Liver (tissue), 9 donors: ENCODE measurements around the gene SLC27A5. TPM values are rescaled to one million over a fixed set of nuclear protein-coding genes. Genes with fewer than 3 reads are reported as not detected.

ENCODE experiments used
- DNase-seq: peaks from one replicate; pipeline ENCODE4 v3.0.0-alpha.2; 2017; ENCODE audit warnings: low spot score
- H3K27ac ChIP-seq, 2 donors: one replicate each; pipeline ENCODE4 v1.7.0; 2013; ENCODE audit warnings: inconsistent platforms in 2 of 2, low read length in 2 of 2, control low read depth in 1 of 2, low read depth in 1 of 2, mild to moderate bottlenecking in 1 of 2
- H3K27me3 ChIP-seq, 4 donors: one replicate each; pipeline versions ENCODE4 v1.6.1 to v1.7.0; 2013; ENCODE audit warnings: low read length in 3 of 4, inconsistent platforms in 1 of 4, mild to moderate bottlenecking in 1 of 4, moderate library complexity in 1 of 4; ENCODE audit not compliant: control insufficient read depth in 4 of 4, insufficient read depth in 4 of 4
- H3K36me3 ChIP-seq, 4 donors: one replicate each; pipeline versions ENCODE4 v1.6.1 to v1.7.0; 2013; ENCODE audit warnings: low read length in 3 of 4, mild to moderate bottlenecking in 3 of 4, low read depth in 1 of 4, moderate library complexity in 1 of 4; ENCODE audit not compliant: control insufficient read depth in 4 of 4, insufficient read depth in 3 of 4
- H3K4me1 ChIP-seq, 4 donors: one replicate each; pipeline versions ENCODE4 v1.6.1 to v1.7.0; 2013; ENCODE audit warnings: low read length in 3 of 4, mild to moderate bottlenecking in 3 of 4, moderate library complexity in 1 of 4; ENCODE audit not compliant: control insufficient read depth in 4 of 4, insufficient read depth in 4 of 4
- H3K4me3 ChIP-seq, 3 donors: one replicate each; pipeline versions ENCODE4 v1.6.1 to v1.7.0; 2013; ENCODE audit warnings: low read length in 3 of 3, control low read depth in 1 of 3, low read depth in 1 of 3, mild to moderate bottlenecking in 1 of 3
- H3K9ac ChIP-seq, 2 donors: one replicate each; pipeline ENCODE4 v1.7.0; 2013; ENCODE audit warnings: low read length in 2 of 2, mild to moderate bottlenecking in 2 of 2, moderate library complexity in 2 of 2, control low read depth in 1 of 2, low read depth in 1 of 2
- H3K9me3 ChIP-seq, 4 donors: one replicate each; pipeline versions ENCODE4 v1.6.1 to v1.7.0; 2013; ENCODE audit warnings: low read length in 3 of 4; ENCODE audit not compliant: control insufficient read depth in 4 of 4
- EGR1 ChIP-seq, 2 donors: IDR thresholded peaks; 2 replicates each; pipeline ENCODE4 v1.6.1; 2016 to 2018; ENCODE audit warnings: antibody characterized with exemption in 2 of 2, low read depth in 2 of 2
- FOXA1 ChIP-seq: IDR thresholded peaks from 2 replicates; pipeline ENCODE4 v1.6.1; 2016; ENCODE audit warnings: antibody characterized with exemption
- FOXA2 ChIP-seq: IDR thresholded peaks from 2 replicates; pipeline ENCODE4 v1.6.1; 2016; ENCODE audit warnings: antibody characterized with exemption
- GABPA ChIP-seq, 2 donors: IDR thresholded peaks in 1 of 2; conservative IDR thresholded peaks in 1 of 2; 2 replicates each; pipeline ENCODE4 v1.6.1; 2016; ENCODE audit warnings: antibody characterized with exemption in 2 of 2, mild to moderate bottlenecking in 1 of 2, moderate library complexity in 1 of 2
- HNF4A ChIP-seq, 2 donors: conservative IDR thresholded peaks; 2 replicates each; pipeline ENCODE4 v1.6.1; 2016; ENCODE audit warnings: antibody characterized with exemption in 2 of 2, mild to moderate bottlenecking in 2 of 2
- HNF4G ChIP-seq: IDR thresholded peaks from 2 replicates; pipeline ENCODE4 v1.6.1; 2016; ENCODE audit warnings: antibody characterized with exemption
- JUND ChIP-seq, 2 donors: IDR thresholded peaks; 2 replicates each; pipeline ENCODE4 v1.6.1; 2016; ENCODE audit warnings: antibody characterized with exemption in 2 of 2
- NR2F2 ChIP-seq: IDR thresholded peaks from 2 replicates; pipeline ENCODE4 v1.6.1; 2016; ENCODE audit warnings: antibody characterized with exemption
- RAD21 ChIP-seq, 2 donors: IDR thresholded peaks; 2 replicates each; pipeline ENCODE4 v1.6.1; 2016; ENCODE audit warnings: antibody characterized with exemption in 2 of 2, mild to moderate bottlenecking in 2 of 2
- SP1 ChIP-seq: IDR thresholded peaks from 2 replicates; pipeline ENCODE4 v1.6.1; 2018; ENCODE audit warnings: antibody characterized with exemption, mild to moderate bottlenecking
- TAF1 ChIP-seq: conservative IDR thresholded peaks from 2 replicates; pipeline ENCODE4 v1.6.1; 2016; ENCODE audit warnings: antibody characterized with exemption, mild to moderate bottlenecking
- WGBS: extraction: QIAGEN DNeasy Blood & Tissue Kit; methylation state at CpG from one replicate; pipeline ENCODE4 v1.1.7; 2013; 5-methylcytosine and 5-hydroxymethylcytosine counted together
- polyA plus RNA-seq, 2 donors: library from polyadenylated mRNA; stranded (reverse) in 1 of 2; unstranded in 1 of 2; fragments of 200-250 nt in 1 of 2; fragments of >200 nt in 1 of 2; fragmentation: Nextera tagmentation in 1 of 2; extraction: Ambion mirVana in 1 of 2; gene quantifications; one replicate each; pipeline versions ENCODE4 v1.2.1 to v1.2.3, GENCODE V29; 2013 to 2015
- total RNA-seq, 2 donors: library from RNA; depleted of rRNA; stranded (reverse); fragments of >200 nt; gene quantifications; one replicate each; pipeline ENCODE4 v1.2.3, GENCODE V29; 2014
- TF ChIP-seq, protein P1 (sequence below): IDR thresholded peaks from 2 replicates; pipeline ENCODE4 v1.6.1; 2016; ENCODE audit warnings: antibody characterized with exemption
- TF ChIP-seq, protein P2 (sequence below): IDR thresholded peaks from 2 replicates; pipeline ENCODE4 v1.6.1; 2016; ENCODE audit warnings: antibody characterized with exemption, mild to moderate bottlenecking
- donor health status: healthy.
- donor health status: healthy.
- donor health status: healthy.
- donor health status: healthy.
- donor health status: healthy.

The SLC27A5 gene
- total and polyA plus RNA-seq, 4 donors = 31.9 to 395 (median 321) TPM

DNA sequence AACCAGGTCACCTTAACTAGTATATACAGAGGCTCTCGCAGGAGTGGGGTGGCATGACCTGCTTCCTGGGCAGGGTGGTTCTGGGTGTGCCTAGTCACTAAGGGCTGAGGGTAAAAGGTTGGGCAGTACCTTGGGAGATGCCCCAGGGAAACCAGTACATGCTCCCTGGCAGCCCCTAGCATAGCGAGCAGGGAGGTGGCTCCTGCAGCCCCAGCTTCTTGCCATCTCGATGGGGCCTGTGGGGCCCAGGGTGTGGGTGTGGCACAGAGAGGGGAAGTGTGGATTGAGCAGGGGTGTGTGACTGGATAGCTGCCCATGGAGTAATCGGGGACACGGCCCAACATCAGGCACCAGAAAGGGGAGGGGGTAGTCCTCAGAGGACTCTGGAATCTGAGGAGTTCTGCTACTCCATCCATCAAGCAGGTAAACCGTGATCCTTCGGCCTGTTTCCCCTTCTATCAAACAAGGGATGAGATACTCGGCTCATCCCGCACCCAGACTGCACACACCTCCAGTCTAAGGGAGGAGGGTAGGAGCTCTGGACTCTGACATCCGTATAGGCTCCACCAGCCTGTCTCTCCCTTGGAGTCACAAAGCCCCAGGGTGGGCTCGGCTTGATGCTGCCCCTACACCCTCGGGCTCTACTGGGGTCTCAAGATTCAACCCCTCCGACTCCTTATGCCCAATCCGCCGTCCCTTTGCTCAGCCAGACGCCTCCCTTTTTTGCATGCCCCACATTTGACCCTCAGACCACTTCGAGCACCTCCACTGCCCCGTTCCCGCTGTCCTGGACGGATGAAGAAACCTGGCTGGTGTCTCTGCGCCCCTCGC is 6.7 kb upstream of the SLC27A5 start (continued):
- TF ChIP-seq NR2F2 (no peak), RAD21 (IDR thresholded peaks at IDR 0.05) (no peak), HNF4G (no peak), SP1 (no peak), TAF1 (no peak), FOXA1 (no peak), GABPA (IDR thresholded peaks at IDR 0.05 in 1 of 2, conservative IDR thresholded peaks at IDR 0.05 in 1 of 2) (no peak), JUND (IDR thresholded peaks at IDR 0.05) (no peak)
- TF ChIP-seq, protein P1, sequence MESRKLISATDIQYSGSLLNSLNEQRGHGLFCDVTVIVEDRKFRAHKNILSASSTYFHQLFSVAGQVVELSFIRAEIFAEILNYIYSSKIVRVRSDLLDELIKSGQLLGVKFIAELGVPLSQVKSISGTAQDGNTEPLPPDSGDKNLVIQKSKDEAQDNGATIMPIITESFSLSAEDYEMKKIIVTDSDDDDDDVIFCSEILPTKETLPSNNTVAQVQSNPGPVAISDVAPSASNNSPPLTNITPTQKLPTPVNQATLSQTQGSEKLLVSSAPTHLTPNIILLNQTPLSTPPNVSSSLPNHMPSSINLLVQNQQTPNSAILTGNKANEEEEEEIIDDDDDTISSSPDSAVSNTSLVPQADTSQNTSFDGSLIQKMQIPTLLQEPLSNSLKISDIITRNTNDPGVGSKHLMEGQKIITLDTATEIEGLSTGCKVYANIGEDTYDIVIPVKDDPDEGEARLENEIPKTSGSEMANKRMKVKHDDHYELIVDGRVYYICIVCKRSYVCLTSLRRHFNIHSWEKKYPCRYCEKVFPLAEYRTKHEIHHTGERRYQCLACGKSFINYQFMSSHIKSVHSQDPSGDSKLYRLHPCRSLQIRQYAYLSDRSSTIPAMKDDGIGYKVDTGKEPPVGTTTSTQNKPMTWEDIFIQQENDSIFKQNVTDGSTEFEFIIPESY = no peak

DNA sequence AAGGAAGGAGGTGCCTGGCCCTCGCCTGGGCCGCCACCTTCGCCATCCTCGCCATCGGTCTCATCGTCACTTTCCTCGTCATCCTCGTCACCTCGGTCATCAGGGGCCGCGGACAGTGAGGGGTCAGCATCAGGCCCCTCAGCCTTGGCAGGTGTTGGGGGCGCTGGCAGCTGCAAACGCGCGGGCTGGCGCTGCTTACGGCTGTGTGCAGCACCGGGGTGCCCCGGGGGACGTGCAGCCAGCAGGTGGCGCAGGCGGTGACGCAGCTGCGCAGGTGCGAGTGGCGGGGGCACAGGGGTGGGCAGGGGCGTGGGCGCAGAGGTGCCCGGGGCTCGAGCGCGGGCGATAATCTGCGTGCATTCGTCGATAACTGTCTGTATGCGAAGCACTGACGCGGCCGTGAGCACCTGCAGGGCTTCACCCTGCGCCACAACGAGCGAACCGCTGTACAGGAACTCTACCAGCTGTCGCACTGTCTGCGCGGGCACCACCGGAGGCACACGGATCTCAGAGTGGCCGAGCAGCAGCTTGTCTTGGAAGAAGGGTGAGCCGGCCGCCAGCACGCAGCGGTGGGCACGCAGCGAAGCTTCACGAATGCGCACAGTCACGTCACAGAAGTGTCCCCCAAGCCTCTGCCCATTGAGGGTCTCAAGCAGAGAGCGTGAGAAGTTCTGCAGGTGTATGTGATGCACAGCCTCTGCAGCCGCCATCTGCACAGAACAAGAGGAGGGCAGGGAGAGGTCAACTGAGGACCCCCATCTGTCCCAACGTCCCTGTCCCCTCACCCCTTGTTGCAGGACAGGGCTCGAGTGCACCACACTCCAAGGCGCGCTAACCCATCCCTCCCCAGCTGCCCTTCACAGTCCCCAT is 5.4 kb upstream of the SLC27A5 start:
- Histone ChIP-seq H3K27ac (no peak overlapping the region), H3K9ac (no peak overlapping the region), H3K4me1 (peaks cover 15 to 62% (median 43%) of the 10 kb centered on the region in 4 donors), H3K9me3 (no peaks in the 10 kb centered on the region), H3K36me3 (peaks cover 0 to 9% (median 3%) of the 10 kb centered on the region in 4 donors), H3K4me3 (no peak overlapping the region), H3K27me3 (no peaks in the 10 kb centered on the region)
- no peak for DNase-seq
- 96% methylated on average over 65 of the region's 65 CpGs for WGBS
- TF ChIP-seq EGR1 (IDR thresholded peaks at IDR 0.05; ENCODE audit: low read depth in 2 of 2) (no peak), FOXA2 (no peak), TAF1 (no peak), HNF4A (conservative IDR thresholded peaks at IDR 0.05) (no peak)
- TF ChIP-seq, protein P2, sequence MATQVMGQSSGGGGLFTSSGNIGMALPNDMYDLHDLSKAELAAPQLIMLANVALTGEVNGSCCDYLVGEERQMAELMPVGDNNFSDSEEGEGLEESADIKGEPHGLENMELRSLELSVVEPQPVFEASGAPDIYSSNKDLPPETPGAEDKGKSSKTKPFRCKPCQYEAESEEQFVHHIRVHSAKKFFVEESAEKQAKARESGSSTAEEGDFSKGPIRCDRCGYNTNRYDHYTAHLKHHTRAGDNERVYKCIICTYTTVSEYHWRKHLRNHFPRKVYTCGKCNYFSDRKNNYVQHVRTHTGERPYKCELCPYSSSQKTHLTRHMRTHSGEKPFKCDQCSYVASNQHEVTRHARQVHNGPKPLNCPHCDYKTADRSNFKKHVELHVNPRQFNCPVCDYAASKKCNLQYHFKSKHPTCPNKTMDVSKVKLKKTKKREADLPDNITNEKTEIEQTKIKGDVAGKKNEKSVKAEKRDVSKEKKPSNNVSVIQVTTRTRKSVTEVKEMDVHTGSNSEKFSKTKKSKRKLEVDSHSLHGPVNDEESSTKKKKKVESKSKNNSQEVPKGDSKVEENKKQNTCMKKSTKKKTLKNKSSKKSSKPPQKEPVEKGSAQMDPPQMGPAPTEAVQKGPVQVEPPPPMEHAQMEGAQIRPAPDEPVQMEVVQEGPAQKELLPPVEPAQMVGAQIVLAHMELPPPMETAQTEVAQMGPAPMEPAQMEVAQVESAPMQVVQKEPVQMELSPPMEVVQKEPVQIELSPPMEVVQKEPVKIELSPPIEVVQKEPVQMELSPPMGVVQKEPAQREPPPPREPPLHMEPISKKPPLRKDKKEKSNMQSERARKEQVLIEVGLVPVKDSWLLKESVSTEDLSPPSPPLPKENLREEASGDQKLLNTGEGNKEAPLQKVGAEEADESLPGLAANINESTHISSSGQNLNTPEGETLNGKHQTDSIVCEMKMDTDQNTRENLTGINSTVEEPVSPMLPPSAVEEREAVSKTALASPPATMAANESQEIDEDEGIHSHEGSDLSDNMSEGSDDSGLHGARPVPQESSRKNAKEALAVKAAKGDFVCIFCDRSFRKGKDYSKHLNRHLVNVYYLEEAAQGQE = no peak
